Upper lobe of right lung (tissue), 1 donor: ENCODE results near the gene SERINC5. TPM values are rescaled to one million over a fixed set of nuclear protein-coding genes. Genes with fewer than 3 reads are reported as not detected.
"Not testable (repeated sequence)": the region's sequence is repeated elsewhere in the genome, so short reads cannot be mapped to it uniquely, and the experiment has no call there.

Experiments used
- ATAC-seq: fragments of 200-7000 bp; cut with Tn5 transposase; one replicate; pipeline ENCODE4 v1.9.1; 2020; ENCODE audit warnings: mild to moderate bottlenecking, moderate library complexity
- DNase-seq: peaks from one replicate; pipeline ENCODE4 v3.0.0-alpha.2; 2020
- H3K27ac ChIP-seq: fragments of 200-600 bp; one replicate; pipeline ENCODE4 v1.8.0; 2022
- H3K27me3 ChIP-seq: fragments of 200-600 bp; one replicate; pipeline ENCODE4 v1.8.0; 2022; ENCODE audit warnings: mild to moderate bottlenecking
- H3K36me3 ChIP-seq: fragments of 200-600 bp; one replicate; pipeline ENCODE4 v1.8.0; 2022
- H3K4me1 ChIP-seq: fragments of 200-600 bp; one replicate; pipeline ENCODE4 v1.8.0; 2022
- H3K4me3 ChIP-seq: fragments of 200-600 bp; one replicate; pipeline ENCODE4 v1.8.0; 2022; ENCODE audit warnings: mild to moderate bottlenecking
- H3K9me3 ChIP-seq: fragments of 200-600 bp; one replicate; pipeline ENCODE4 v1.8.0; 2022
- CTCF ChIP-seq: fragments of 200-600 bp; IDR thresholded peaks from one replicate; pipeline ENCODE4 v1.8.0; 2022; ENCODE audit warnings: antibody characterized with exemption
- intact Hi-C: fragments of 100-400 bp; cut with DNase I; formaldehyde crosslinking; loops from one replicate; pipeline ENCODE4 v1.11.0; 2022
- long read RNA-seq: library from polyadenylated mRNA; unstranded; transcript quantifications from one replicate; pipeline ENCODE4 v2.0.0, GENCODE V29; 2021
- total RNA-seq: library from RNA; stranded (reverse); fragmentation: NEBNext Ultra II Directional; extraction: Animal tissue kit (Norgen Biotek cat#: 25700); gene quantifications from one replicate; pipeline ENCODE4 v1.2.1, GENCODE V29; 2021
- donor health status: DM: no; HTN: yes; CAD: no; lungs with severe emphysema.

The SERINC5 gene
- total RNA-seq = 60.4 TPM
- long read RNA-seq, full-length matches to known transcripts = 7 of 24 reads
- long read RNA-seq, partial matches to known transcripts = 6 of 24 reads
- long read RNA-seq, other reads (novel, unspliced or antisense) = 11 of 24 reads

GRCh38 chr5:80255811-80256712, at the start of gene SERINC5:
Gene SERINC5 (minus strand): TSS chr5:80256048. CDS start chr5:80255922, 126 bp downstream.
- peaks cover 35% of the 10 kb centered on the region for H3K4me1 ChIP-seq
- H3K27ac ChIP-seq = peak within 1 kb of the TSS; percentile 98
- intact Hi-C loops = loop anchor here (10.0 kb wide), 1 partner anchor 51 kb away; no protein-coding TSS in a partner anchor
- no peaks in the 10 kb centered on the region for H3K27me3 ChIP-seq
- H3K4me3 ChIP-seq = peak within 1 kb of the TSS; percentile 76
- H3K9me3 ChIP-seq = no peaks in the 10 kb centered on the region
- TF ChIP-seq CTCF = no peak
- H3K36me3 ChIP-seq = no peaks in the 10 kb centered on the region
- peak; percentile 95 for DNase-seq
- ATAC-seq = peak; percentile 93

GRCh38 chr5:80302636-80303035, 46.8 kb upstream of the SERINC5 start:
- H3K4me3 ChIP-seq = no peak overlapping the region
- intact Hi-C loops = no loop called here
- ATAC-seq (no peak), DNase-seq (no peak)
- no peak for TF ChIP-seq CTCF
- H3K4me1 ChIP-seq = no peaks in the 10 kb centered on the region
- H3K27me3 ChIP-seq = no peaks in the 10 kb centered on the region
- no peaks in the 10 kb centered on the region for H3K36me3 ChIP-seq
- H3K9me3 ChIP-seq = no peaks in the 10 kb centered on the region
- H3K27ac ChIP-seq = no peak overlapping the region

GRCh38 chr5:80301342-80301741, 45.5 kb upstream of the SERINC5 start:
- intact Hi-C loops, H3K4me3 ChIP-seq, ATAC-seq, H3K4me1 ChIP-seq, H3K36me3 ChIP-seq, DNase-seq, H3K27ac ChIP-seq, H3K9me3 ChIP-seq, H3K27me3 ChIP-seq: not testable (repeated sequence)

GRCh38 chr5:80300796-80301195, 44.9 kb upstream of the SERINC5 start:
- H3K9me3 ChIP-seq, intact Hi-C loops, H3K4me3 ChIP-seq, H3K27me3 ChIP-seq, DNase-seq, H3K4me1 ChIP-seq, H3K36me3 ChIP-seq, H3K27ac ChIP-seq, ATAC-seq: not testable (repeated sequence)

GRCh38 chr5:80300125-80300524, 44.3 kb upstream of the SERINC5 start:
- TF ChIP-seq CTCF = no peak
- Histone ChIP-seq H3K4me3 (no peak overlapping the region), H3K36me3 (no peaks in the 10 kb centered on the region), H3K4me1 (no peaks in the 10 kb centered on the region), H3K27me3 (no peaks in the 10 kb centered on the region), H3K27ac (no peak overlapping the region), H3K9me3 (no peaks in the 10 kb centered on the region)
- DNase-seq = no peak
- no peak for ATAC-seq
- intact Hi-C loops = no loop called here

GRCh38 chr5:80299601-80300000, 43.8 kb upstream of the SERINC5 start:
- Histone ChIP-seq H3K27ac (no peak overlapping the region), H3K27me3 (no peaks in the 10 kb centered on the region), H3K4me1 (no peaks in the 10 kb centered on the region), H3K36me3 (no peaks in the 10 kb centered on the region), H3K4me3 (no peak overlapping the region), H3K9me3 (no peaks in the 10 kb centered on the region)
- no peak for DNase-seq
- ATAC-seq = no peak
- intact Hi-C loops = no loop called here
- TF ChIP-seq CTCF = no peak
